Prostate gland (tissue), 2 donors: ENCODE data around the gene RUFY4.
"Not testable (repeated sequence)": the region's sequence is repeated elsewhere in the genome, so short reads cannot be mapped to it uniquely, and the experiment has no call there.

ENCODE experiments used
- POLR2A ChIP-seq: fragments of 450-650 bp; IDR thresholded peaks from one replicate; pipeline ENCODE4 v1.6.1; 2016; ENCODE audit warnings: antibody characterized with exemption, mild to moderate bottlenecking
- POLR2AphosphoS5 ChIP-seq: sonication (generic); formaldehyde crosslinking; IDR thresholded peaks from one replicate; pipeline ENCODE4 v1.6.1; 2017; ENCODE audit warnings: antibody characterized with exemption
- TF ChIP-seq, protein P1 (sequence below), 4 experiments: fragments of 200-600 bp in 2 of 4; fragments of 450-650 bp in 2 of 4; sonication (generic) in 2 of 4; IDR thresholded peaks; 1 replicate in 3 of 4; 2 replicates in 1 of 4; pipeline ENCODE4 v1.5.1; 2016 to 2019; ENCODE audit warnings: antibody characterized with exemption in 4 of 4, mild to moderate bottlenecking in 2 of 4, moderate library complexity in 2 of 4

- TF ChIP-seq, protein P1, sequence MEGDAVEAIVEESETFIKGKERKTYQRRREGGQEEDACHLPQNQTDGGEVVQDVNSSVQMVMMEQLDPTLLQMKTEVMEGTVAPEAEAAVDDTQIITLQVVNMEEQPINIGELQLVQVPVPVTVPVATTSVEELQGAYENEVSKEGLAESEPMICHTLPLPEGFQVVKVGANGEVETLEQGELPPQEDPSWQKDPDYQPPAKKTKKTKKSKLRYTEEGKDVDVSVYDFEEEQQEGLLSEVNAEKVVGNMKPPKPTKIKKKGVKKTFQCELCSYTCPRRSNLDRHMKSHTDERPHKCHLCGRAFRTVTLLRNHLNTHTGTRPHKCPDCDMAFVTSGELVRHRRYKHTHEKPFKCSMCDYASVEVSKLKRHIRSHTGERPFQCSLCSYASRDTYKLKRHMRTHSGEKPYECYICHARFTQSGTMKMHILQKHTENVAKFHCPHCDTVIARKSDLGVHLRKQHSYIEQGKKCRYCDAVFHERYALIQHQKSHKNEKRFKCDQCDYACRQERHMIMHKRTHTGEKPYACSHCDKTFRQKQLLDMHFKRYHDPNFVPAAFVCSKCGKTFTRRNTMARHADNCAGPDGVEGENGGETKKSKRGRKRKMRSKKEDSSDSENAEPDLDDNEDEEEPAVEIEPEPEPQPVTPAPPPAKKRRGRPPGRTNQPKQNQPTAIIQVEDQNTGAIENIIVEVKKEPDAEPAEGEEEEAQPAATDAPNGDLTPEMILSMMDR (IDR thresholded peaks at IDR 0.05), result peak; percentile 34 to 78 (median 69)
- not testable (repeated sequence) for TF ChIP-seq POLR2A
- TF ChIP-seq POLR2AphosphoS5, result peak; percentile 36
Measured at GRCh38 chr2:218034497-218035213, 34.4 kb upstream of the RUFY4 start.
